Trophoblast cell (in vitro differentiated cells and primary cell): ENCODE results near the gene C1orf210.

Source experiments
- DNase-seq, 2 donors: peaks; one replicate each; pipeline ENCODE4 v3.0.0-alpha.2; 2016
- H2AFZ ChIP-seq: 2 replicates; pipeline ENCODE4 v1.6.1; 2013; ENCODE audit warnings: low read length, moderate library complexity, mild to moderate bottlenecking; ENCODE audit not compliant: insufficient read depth, poor library complexity
- H2AK5ac ChIP-seq: 2 replicates; pipeline ENCODE4 v1.6.1; 2013; ENCODE audit warnings: mild to moderate bottlenecking, low read length
- H2BK120ac ChIP-seq: 2 replicates; pipeline ENCODE4 v1.6.1; 2013; ENCODE audit warnings: low read length, mild to moderate bottlenecking, moderate library complexity; ENCODE audit not compliant: insufficient read depth, poor library complexity
- H2BK12ac ChIP-seq: 2 replicates; pipeline ENCODE4 v1.6.1; 2013; ENCODE audit warnings: mild to moderate bottlenecking, low read length, moderate library complexity
- H2BK5ac ChIP-seq: 2 replicates; pipeline ENCODE4 v1.6.1; 2013; ENCODE audit warnings: low read length, low read depth, moderate library complexity, mild to moderate bottlenecking; ENCODE audit not compliant: poor library complexity
- H3K14ac ChIP-seq: 2 replicates; pipeline ENCODE4 v1.6.1; 2013; ENCODE audit warnings: mild to moderate bottlenecking, low read length
- H3K18ac ChIP-seq: 2 replicates; pipeline ENCODE4 v1.6.1; 2013; ENCODE audit warnings: mild to moderate bottlenecking, low read length
- H3K23ac ChIP-seq: 2 replicates; pipeline ENCODE4 v1.6.1; 2013; ENCODE audit warnings: low read length
- H3K27ac ChIP-seq: 2 replicates; pipeline ENCODE4 v1.5.1; 2013; ENCODE audit warnings: low read depth, mild to moderate bottlenecking, inconsistent platforms, low read length, moderate library complexity
- H3K27me3 ChIP-seq: 2 replicates; pipeline ENCODE4 v1.6.1; 2013; ENCODE audit warnings: inconsistent platforms, mild to moderate bottlenecking, low read length, moderate library complexity; ENCODE audit not compliant: insufficient read depth
- H3K36me3 ChIP-seq, 2 experiments: 1 replicate in 1 of 2; 2 replicates in 1 of 2; pipeline ENCODE4 v1.6.1; 2013; ENCODE audit warnings: low read length in 2 of 2, mild to moderate bottlenecking in 2 of 2, moderate library complexity in 1 of 2; ENCODE audit not compliant: insufficient read depth in 2 of 2, control insufficient read depth in 1 of 2
- H3K4ac ChIP-seq: 2 replicates; pipeline ENCODE4 v1.6.1; 2013; ENCODE audit warnings: low read depth, mild to moderate bottlenecking, low read length, moderate library complexity
- H3K4me1 ChIP-seq, 2 experiments: 1 replicate in 1 of 2; 2 replicates in 1 of 2; pipeline ENCODE4 v1.6.1; 2013; ENCODE audit warnings: low read length in 2 of 2, mild to moderate bottlenecking in 2 of 2, moderate library complexity in 1 of 2; ENCODE audit not compliant: insufficient read depth in 2 of 2, control insufficient read depth in 1 of 2
- H3K4me2 ChIP-seq: 2 replicates; pipeline ENCODE4 v1.6.1; 2013; ENCODE audit warnings: inconsistent platforms, mild to moderate bottlenecking, low read length, moderate library complexity
- H3K4me3 ChIP-seq: 2 replicates; pipeline ENCODE4 v1.5.1; 2013; ENCODE audit warnings: mild to moderate bottlenecking, low read depth, low read length, inconsistent platforms
- H3K79me1 ChIP-seq: one replicate; pipeline ENCODE4 v1.6.1; 2013; ENCODE audit warnings: low read length
- H3K79me2 ChIP-seq: 2 replicates; pipeline ENCODE4 v1.6.1; 2013; ENCODE audit warnings: low read length, mild to moderate bottlenecking; ENCODE audit not compliant: control insufficient read depth, insufficient read depth, poor library complexity
- H3K9ac ChIP-seq: 2 replicates; pipeline ENCODE4 v1.6.1; 2013; ENCODE audit warnings: mild to moderate bottlenecking, low read length
- H3K9me3 ChIP-seq: 2 replicates; pipeline ENCODE4 v1.6.1; 2013; ENCODE audit warnings: low read depth, mild to moderate bottlenecking, control low read depth, inconsistent platforms, low read length; ENCODE audit not compliant: insufficient read depth
- H4K12ac ChIP-seq: 2 replicates; pipeline ENCODE4 v1.6.1; 2013; ENCODE audit warnings: low read depth, mild to moderate bottlenecking, low read length, moderate library complexity
- H4K8ac ChIP-seq: 2 replicates; pipeline ENCODE4 v1.6.1; 2013; ENCODE audit warnings: low read depth, mild to moderate bottlenecking, low read length, moderate library complexity
- H4K91ac ChIP-seq: one replicate; pipeline ENCODE4 v1.6.1; 2013; ENCODE audit warnings: low read depth, mild to moderate bottlenecking, low read length, moderate library complexity
- WGBS: extraction: QIAGEN DNeasy Blood & Tissue Kit; methylation state at CpG from one replicate; pipeline ENCODE4 v1.1.7; 2013; ENCODE audit warnings: missing lambda C conversion rate; ENCODE audit not compliant: insufficient read length, insufficient coverage; ENCODE audit errors: extremely low coverage; 5-methylcytosine and 5-hydroxymethylcytosine counted together

The C1orf210 gene

GRCh38 chr1:43234267-43234666 is 51.1 kb downstream of the C1orf210 start:
- H2AFZ ChIP-seq, result no peak overlapping the region
- H4K91ac ChIP-seq, result no peak overlapping the region
- H3K14ac ChIP-seq, result no peak overlapping the region
- H3K4me2 ChIP-seq, result no peak overlapping the region
- H3K4me3 ChIP-seq, result no peak overlapping the region
- H3K23ac ChIP-seq, result no peak overlapping the region
- H3K4ac ChIP-seq, result no peak overlapping the region
- H2AK5ac ChIP-seq, result no peak overlapping the region
- no peaks in the 10 kb centered on the region for H3K79me2 ChIP-seq
- H3K79me1 ChIP-seq, result no peaks in the 10 kb centered on the region
- H3K27me3 ChIP-seq, result no peaks in the 10 kb centered on the region
- H3K4me1 ChIP-seq, result no peaks in the 10 kb centered on the region
- DNase-seq, result no peak
- no peak overlapping the region for H2BK5ac ChIP-seq
- H3K9ac ChIP-seq, result no peak overlapping the region
- H2BK120ac ChIP-seq, result no peak overlapping the region
- H2BK12ac ChIP-seq, result no peak overlapping the region
- H3K36me3 ChIP-seq, result no peaks in the 10 kb centered on the region
- no CpG with 5 or more reads among the region's 17 CpGs for WGBS
- no peak overlapping the region for H3K27ac ChIP-seq
- H4K8ac ChIP-seq, result no peak overlapping the region
- H3K9me3 ChIP-seq, result peaks cover 2% of the 10 kb centered on the region
- no peak overlapping the region for H3K18ac ChIP-seq
- no peak overlapping the region for H4K12ac ChIP-seq

GRCh38 chr1:43233631-43234030 is 51.8 kb downstream of the C1orf210 start:
- no peak for DNase-seq
- Histone ChIP-seq H3K4me1 (no peaks in the 10 kb centered on the region), H2AK5ac (no peak overlapping the region), H3K4me2 (no peak overlapping the region), H3K23ac (no peak overlapping the region), H3K4me3 (no peak overlapping the region), H3K18ac (no peak overlapping the region), H2AFZ (no peak overlapping the region), H4K12ac (no peak overlapping the region), H3K4ac (no peak overlapping the region), H4K91ac (no peak overlapping the region), H2BK120ac (no peak overlapping the region), H3K79me2 (no peaks in the 10 kb centered on the region), H3K36me3 (no peaks in the 10 kb centered on the region), H3K9me3 (peaks cover 2% of the 10 kb centered on the region), H3K14ac (no peak overlapping the region), H2BK12ac (no peak overlapping the region), H3K27me3 (no peaks in the 10 kb centered on the region), H3K79me1 (no peaks in the 10 kb centered on the region), H4K8ac (no peak overlapping the region), H2BK5ac (no peak overlapping the region), H3K27ac (no peak overlapping the region), H3K9ac (no peak overlapping the region)
- WGBS, result no CpG with 5 or more reads among the region's 5 CpGs

GRCh38 chr1:43232482-43232881 is 52.9 kb downstream of the C1orf210 start:
- Histone ChIP-seq H3K9ac (no peak overlapping the region), H4K8ac (no peak overlapping the region), H3K27me3 (no peaks in the 10 kb centered on the region), H2BK12ac (no peak overlapping the region), H4K12ac (no peak overlapping the region), H3K18ac (no peak overlapping the region), H3K4me3 (no peak overlapping the region), H3K14ac (no peak overlapping the region), H3K79me2 (no peaks in the 10 kb centered on the region), H2BK120ac (no peak overlapping the region), H2AFZ (no peak overlapping the region), H3K4ac (no peak overlapping the region), H4K91ac (no peak overlapping the region), H3K9me3 (peaks cover 2% of the 10 kb centered on the region), H3K4me2 (no peak overlapping the region), H2BK5ac (no peak overlapping the region), H3K23ac (no peak overlapping the region), H3K79me1 (no peaks in the 10 kb centered on the region), H2AK5ac (no peak overlapping the region), H3K27ac (no peak overlapping the region), H3K36me3 (no peaks in the 10 kb centered on the region), H3K4me1 (peaks cover 0 to 2% of the 10 kb centered on the region in 2 experiments)
- DNase-seq, result no peak
- WGBS, result no CpG with 5 or more reads among the region's 4 CpGs

- Histone ChIP-seq H2AFZ (no peak overlapping the region), H4K8ac (no peak overlapping the region), H3K36me3 (no peaks in the 10 kb centered on the region), H3K18ac (no peak overlapping the region), H3K79me2 (no peaks in the 10 kb centered on the region), H2BK12ac (no peak overlapping the region), H3K27me3 (no peaks in the 10 kb centered on the region), H2AK5ac (no peak overlapping the region), H2BK120ac (no peak overlapping the region), H3K23ac (no peak overlapping the region), H3K4ac (no peak overlapping the region), H3K4me1 (peaks cover 0 to 2% of the 10 kb centered on the region in 2 experiments), H3K27ac (no peak overlapping the region), H3K9me3 (peaks cover 2% of the 10 kb centered on the region), H4K91ac (no peak overlapping the region), H4K12ac (no peak overlapping the region), H3K79me1 (no peaks in the 10 kb centered on the region), H3K14ac (no peak overlapping the region), H3K9ac (no peak overlapping the region), H3K4me2 (no peak overlapping the region), H2BK5ac (no peak overlapping the region), H3K4me3 (no peak overlapping the region)
- peak; percentile 32 to 71 for DNase-seq
- WGBS, result no CpG with 5 or more reads among the region's 4 CpGs
These were observed 53.3 kb downstream of the C1orf210 start for GRCh38 chr1:43232074-43232473.
